ENCODE measurements around the gene RXRB.

- TF ChIP-seq POLR2A (IDR thresholded peaks at IDR 0.05; ENCODE audit: low read depth, low read length) (peak; percentile 92), POLR2AphosphoS5 (IDR thresholded peaks at IDR 0.05; ENCODE audit: low read depth, low read length) (peak; percentile 93)
These were observed 48.7 kb upstream of the RXRB start for GRCh38 chr6:33248932-33249731.
